Erythroblast (primary cell): ENCODE results near the gene TBCCD1.
"Not testable (repeated sequence)": the region's sequence is repeated elsewhere in the genome, so short reads cannot be mapped to it uniquely, and the experiment has no call there.

ENCODE experiments used
- GATA1 ChIP-seq: IDR thresholded peaks from 2 replicates; pipeline ENCODE4 v1.6.1; 2011; ENCODE audit warnings: low read depth, mild to moderate bottlenecking, control low read depth, low read length, moderate library complexity
- POLR2A ChIP-seq: IDR thresholded peaks from 2 replicates; pipeline ENCODE4 v1.6.1; 2011; ENCODE audit warnings: mild to moderate bottlenecking, low read length

GRCh38 chr3:186531694-186532093 is 35.4 kb downstream of the TBCCD1 start:
- not testable (repeated sequence) for TF ChIP-seq POLR2A, GATA1
